Activated naive CD8-positive, alpha-beta T cell treated with anti-CD3 and anti-CD28 coated beads, Interleukin-2, amount 50 U/mL, for 24 hours (primary cell): ENCODE results near the gene LCE1A.

Experiments
- ATAC-seq: fragments of 150-1000 bp; cut with Tn5 transposase; one replicate; pipeline ENCODE4 v1.10.0; 2021
- DNase-seq: peaks from one replicate; pipeline ENCODE4 v3.0.0; 2021
- H3K27ac Mint-ChIP-seq: one replicate; pipeline ENCODE4 v1.8.0; 2021; ENCODE audit warnings: mild to moderate bottlenecking, mixed read lengths
- H3K27me3 Mint-ChIP-seq: one replicate; pipeline ENCODE4 v1.8.0; 2021; ENCODE audit warnings: mixed read lengths
- H3K36me3 Mint-ChIP-seq: one replicate; pipeline ENCODE4 v1.8.0; 2021; ENCODE audit warnings: low read depth, mixed read lengths
- H3K4me1 Mint-ChIP-seq: one replicate; pipeline ENCODE4 v1.8.0; 2021; ENCODE audit warnings: mixed read lengths
- H3K4me3 Mint-ChIP-seq: one replicate; pipeline ENCODE4 v1.8.0; 2021; ENCODE audit warnings: mild to moderate bottlenecking, moderate library complexity, mixed read lengths
- H3K9me3 Mint-ChIP-seq: one replicate; pipeline ENCODE4 v1.8.0; 2021; ENCODE audit warnings: mixed read lengths

The LCE1A gene

GRCh38 chr1:152827173-152827572, at the start of gene LCE1A:
TSS of gene LCE1A (plus strand) at chr1:152827473. CDS start at chr1:152827473, 0 bp downstream.
- no peaks in the 10 kb centered on the region for H3K36me3 Mint-ChIP-seq
- H3K4me3 Mint-ChIP-seq = no peak within 1 kb of the TSS
- H3K9me3 Mint-ChIP-seq = no peaks in the 10 kb centered on the region
- ATAC-seq (no peak), DNase-seq (no peak)
- H3K27me3 Mint-ChIP-seq = peaks cover 21% of the 10 kb centered on the region
- no peak within 1 kb of the TSS for H3K27ac Mint-ChIP-seq
- no peaks in the 10 kb centered on the region for H3K4me1 Mint-ChIP-seq

- Mint-ChIP-seq H3K9me3 (peaks cover 6% of the 10 kb centered on the region), H3K4me1 (no peaks in the 10 kb centered on the region), H3K27me3 (peaks cover 14% of the 10 kb centered on the region), H3K36me3 (no peaks in the 10 kb centered on the region), H3K27ac (no peak overlapping the region), H3K4me3 (no peak overlapping the region)
- DNase-seq = no peak
- no peak for ATAC-seq
Observed at GRCh38 chr1:152777510-152778137, 49.6 kb upstream of the LCE1A start.

GRCh38 chr1:152783095-152783494, 44.2 kb upstream of the LCE1A start:
- no peak overlapping the region for H3K4me3 Mint-ChIP-seq
- no peaks in the 10 kb centered on the region for H3K4me1 Mint-ChIP-seq
- H3K27me3 Mint-ChIP-seq = peaks cover 29% of the 10 kb centered on the region
- no peak overlapping the region for H3K27ac Mint-ChIP-seq
- ATAC-seq (no peak), DNase-seq (no peak)
- no peaks in the 10 kb centered on the region for H3K36me3 Mint-ChIP-seq
- H3K9me3 Mint-ChIP-seq = no peaks in the 10 kb centered on the region

GRCh38 chr1:152786077-152786476, 41.2 kb upstream of the LCE1A start, which contains the start of gene LCE1E:
TSS of gene LCE1E (plus strand) at chr1:152786257. CDS start at chr1:152787300, 1,043 bp downstream.
- no peak within 1 kb of the TSS for H3K4me3 Mint-ChIP-seq
- no peaks in the 10 kb centered on the region for H3K4me1 Mint-ChIP-seq
- DNase-seq (no peak), ATAC-seq (no peak)
- H3K9me3 Mint-ChIP-seq = no peaks in the 10 kb centered on the region
- H3K27ac Mint-ChIP-seq = no peak within 1 kb of the TSS
- H3K27me3 Mint-ChIP-seq = peaks cover 27% of the 10 kb centered on the region
- no peaks in the 10 kb centered on the region for H3K36me3 Mint-ChIP-seq

GRCh38 chr1:152795686-152796085, 31.6 kb upstream of the LCE1A start:
- no peaks in the 10 kb centered on the region for H3K4me1 Mint-ChIP-seq
- H3K27me3 Mint-ChIP-seq = peaks cover 18% of the 10 kb centered on the region
- H3K9me3 Mint-ChIP-seq = no peaks in the 10 kb centered on the region
- H3K36me3 Mint-ChIP-seq = no peaks in the 10 kb centered on the region
- H3K4me3 Mint-ChIP-seq = no peak overlapping the region
- DNase-seq = no peak
- no peak overlapping the region for H3K27ac Mint-ChIP-seq
- ATAC-seq = no peak

GRCh38 chr1:152796421-152796820, 30.9 kb upstream of the LCE1A start, which contains the start of gene LCE1D:
TSS of gene LCE1D (plus strand) at chr1:152796721. CDS start at chr1:152797795, 1,074 bp downstream.
- ATAC-seq (no peak), DNase-seq (no peak)
- H3K36me3 Mint-ChIP-seq = no peaks in the 10 kb centered on the region
- H3K4me1 Mint-ChIP-seq = no peaks in the 10 kb centered on the region
- peaks cover 18% of the 10 kb centered on the region for H3K27me3 Mint-ChIP-seq
- H3K4me3 Mint-ChIP-seq = no peak within 1 kb of the TSS
- H3K9me3 Mint-ChIP-seq = no peaks in the 10 kb centered on the region
- H3K27ac Mint-ChIP-seq = no peak within 1 kb of the TSS

- ATAC-seq (no peak), DNase-seq (no peak)
- Mint-ChIP-seq H3K4me3 (no peak overlapping the region), H3K4me1 (no peaks in the 10 kb centered on the region), H3K9me3 (no peaks in the 10 kb centered on the region), H3K36me3 (no peaks in the 10 kb centered on the region), H3K27ac (no peak overlapping the region), H3K27me3 (peaks cover 18% of the 10 kb centered on the region)
Observed at GRCh38 chr1:152801333-152801732, 25.9 kb upstream of the LCE1A start.

GRCh38 chr1:152806576-152806975, 20.7 kb upstream of the LCE1A start, which contains the start of gene LCE1C:
TSS of gene LCE1C (minus strand) at chr1:152806651. CDS start at chr1:152805478, 1,173 bp downstream.
- no peaks in the 10 kb centered on the region for H3K9me3 Mint-ChIP-seq
- H3K27me3 Mint-ChIP-seq = peaks cover 10% of the 10 kb centered on the region
- ATAC-seq (no peak), DNase-seq (no peak)
- no peak within 1 kb of the TSS for H3K27ac Mint-ChIP-seq
- no peaks in the 10 kb centered on the region for H3K36me3 Mint-ChIP-seq
- H3K4me1 Mint-ChIP-seq = no peaks in the 10 kb centered on the region
- H3K4me3 Mint-ChIP-seq = no peak within 1 kb of the TSS

- Mint-ChIP-seq H3K36me3 (no peaks in the 10 kb centered on the region), H3K4me1 (no peaks in the 10 kb centered on the region), H3K9me3 (no peaks in the 10 kb centered on the region), H3K27ac (no peak overlapping the region), H3K27me3 (peaks cover 8% of the 10 kb centered on the region), H3K4me3 (no peak overlapping the region)
- ATAC-seq (no peak), DNase-seq (no peak)
Observed at GRCh38 chr1:152811050-152811449, 16.2 kb upstream of the LCE1A start.

- Mint-ChIP-seq H3K4me3 (no peak within 1 kb of the TSS), H3K27me3 (peaks cover 8% of the 10 kb centered on the region), H3K4me1 (no peaks in the 10 kb centered on the region), H3K27ac (no peak within 1 kb of the TSS), H3K36me3 (no peaks in the 10 kb centered on the region), H3K9me3 (no peaks in the 10 kb centered on the region)
- no peak for DNase-seq
- ATAC-seq = no peak
Observed at GRCh38 chr1:152811671-152812070, 15.6 kb upstream of the LCE1A start, which contains the start of gene LCE1B. TSS of gene LCE1B (plus strand) at chr1:152811971. CDS start at chr1:152812447, 476 bp downstream.

GRCh38 chr1:152817309-152817708, 10.0 kb upstream of the LCE1A start:
- H3K4me1 Mint-ChIP-seq = no peaks in the 10 kb centered on the region
- DNase-seq (no peak), ATAC-seq (no peak)
- H3K4me3 Mint-ChIP-seq = no peak overlapping the region
- H3K27me3 Mint-ChIP-seq = no peaks in the 10 kb centered on the region
- H3K9me3 Mint-ChIP-seq = no peaks in the 10 kb centered on the region
- H3K27ac Mint-ChIP-seq = no peak overlapping the region
- no peaks in the 10 kb centered on the region for H3K36me3 Mint-ChIP-seq

GRCh38 chr1:152823294-152823693, 4.0 kb upstream of the LCE1A start:
- Mint-ChIP-seq H3K4me3 (no peak overlapping the region), H3K4me1 (no peaks in the 10 kb centered on the region), H3K27ac (no peak overlapping the region), H3K9me3 (no peaks in the 10 kb centered on the region), H3K27me3 (peaks cover 16% of the 10 kb centered on the region), H3K36me3 (no peaks in the 10 kb centered on the region)
- no peak for ATAC-seq
- no peak for DNase-seq

- no peak overlapping the region for H3K27ac Mint-ChIP-seq
- ATAC-seq = no peak
- no peaks in the 10 kb centered on the region for H3K4me1 Mint-ChIP-seq
Observed at GRCh38 chr1:152824964-152825363, 2.3 kb upstream of the LCE1A start.

GRCh38 chr1:152836870-152837269, 9.6 kb downstream of the LCE1A start:
- H3K4me1 Mint-ChIP-seq = no peaks in the 10 kb centered on the region
- H3K27ac Mint-ChIP-seq = no peak overlapping the region
- ATAC-seq = no peak
- DNase-seq = no peak
- no peaks in the 10 kb centered on the region for H3K36me3 Mint-ChIP-seq
- no peak overlapping the region for H3K4me3 Mint-ChIP-seq
- no peaks in the 10 kb centered on the region for H3K9me3 Mint-ChIP-seq
- peaks cover 5% of the 10 kb centered on the region for H3K27me3 Mint-ChIP-seq

More at GRCh38 chr1:152824964-152825363, 2.3 kb upstream of the LCE1A start:
- H3K27me3 Mint-ChIP-seq = peaks cover 19% of the 10 kb centered on the region
- no peak for DNase-seq
- H3K36me3 Mint-ChIP-seq = no peaks in the 10 kb centered on the region
- no peaks in the 10 kb centered on the region for H3K9me3 Mint-ChIP-seq
- no peak overlapping the region for H3K4me3 Mint-ChIP-seq

GRCh38 chr1:152842556-152842955, 15.3 kb downstream of the LCE1A start, which contains the start of gene LCE6A:
TSS of gene LCE6A (plus strand) at chr1:152842856. CDS start at chr1:152843521, 665 bp downstream.
- no peak within 1 kb of the TSS for H3K27ac Mint-ChIP-seq
- H3K4me3 Mint-ChIP-seq = no peak within 1 kb of the TSS
- no peaks in the 10 kb centered on the region for H3K9me3 Mint-ChIP-seq
- H3K36me3 Mint-ChIP-seq = no peaks in the 10 kb centered on the region
- no peaks in the 10 kb centered on the region for H3K4me1 Mint-ChIP-seq
- H3K27me3 Mint-ChIP-seq = peaks cover 5% of the 10 kb centered on the region
- ATAC-seq = no peak
- no peak for DNase-seq
